Caco-2 (cell line): Measurements from ENCODE around the gene ATXN1. TPM values are rescaled to one million over a fixed set of nuclear protein-coding genes. Genes with fewer than 3 reads are reported as not detected.

ENCODE experiments used
- BruUV-seq: library from RNA; stranded (reverse); fragments of 400-500 nt; replicated peaks from 2 replicates; lab custom pipeline; 2021; lab: Mats Ljungman, UMichigan
- CTCF ChIA-PET: fragments of 300-600 bp; sonication (Branson Sonifier 250); formaldehyde crosslinking; loops from one replicate; lab custom pipeline; 2022; ENCODE audit warnings: antibody characterized with exemption; lab: Charles Lee
- POLR2A ChIA-PET: fragments of 300-600 bp; sonication (Branson Sonifier 250); formaldehyde crosslinking; loops from one replicate; lab custom pipeline; 2022; ENCODE audit warnings: antibody characterized with exemption; lab: Charles Lee
- DNase-seq, 2 experiments: peaks; one replicate each; pipeline versions ENCODE4 v3.0.0 to v3.0.0-alpha.2; 2020 to 2022
- H3K27me3 ChIP-seq: replicated peaks from 2 replicates; pipeline ENCODE4 v1.6.0; 2011; ENCODE audit warnings: low read length; ENCODE audit not compliant: control insufficient read depth, insufficient read depth
- H3K36me3 ChIP-seq: 2 replicates; pipeline ENCODE4 v1.5.1; 2011; ENCODE audit warnings: low read length; ENCODE audit not compliant: control insufficient read depth, insufficient read depth
- H3K4me1 ChIP-seq: fragments of 250-450 bp; sonication (Bioruptor Pico); 2 replicates; pipeline ENCODE4 v1.5.1; 2020; ENCODE audit warnings: mild to moderate bottlenecking
- H3K4me3 ChIP-seq: 2 replicates; pipeline ENCODE4 v1.5.1; 2011; ENCODE audit warnings: low read depth, mild to moderate bottlenecking, control low read depth, low read length
- H3K9me3 ChIP-seq: fragments of 250-450 bp; sonication (Bioruptor Pico); 2 replicates; pipeline ENCODE4 v1.5.1; 2020; ENCODE audit warnings: mild to moderate bottlenecking, moderate library complexity
- H3K27ac Mint-ChIP-seq: one replicate; pipeline ENCODE4 v1.8.0; 2022; ENCODE audit warnings: mixed read lengths; ENCODE audit not compliant: unreplicated experiment
- H3K27me3 Mint-ChIP-seq: one replicate; pipeline ENCODE4 v1.8.0; 2022; ENCODE audit warnings: mixed read lengths; ENCODE audit not compliant: insufficient read depth, unreplicated experiment
- H3K36me3 Mint-ChIP-seq: one replicate; pipeline ENCODE4 v1.8.0; 2022; ENCODE audit warnings: mild to moderate bottlenecking, mixed read lengths; ENCODE audit not compliant: insufficient read depth, unreplicated experiment
- H3K4me1 Mint-ChIP-seq: one replicate; pipeline ENCODE4 v1.8.0; 2022; ENCODE audit warnings: low read depth, mixed read lengths; ENCODE audit not compliant: unreplicated experiment
- H3K4me3 Mint-ChIP-seq: one replicate; pipeline ENCODE4 v1.8.0; 2022; ENCODE audit warnings: mild to moderate bottlenecking, moderate library complexity, mixed read lengths; ENCODE audit not compliant: unreplicated experiment
- H3K9me3 Mint-ChIP-seq: one replicate; pipeline ENCODE4 v1.8.0; 2022; ENCODE audit warnings: mixed read lengths; ENCODE audit not compliant: unreplicated experiment
- CTCF ChIP-seq, 2 experiments: fragments of 200-600 bp in 1 of 2; IDR thresholded peaks; 1 replicate in 1 of 2; 2 replicates in 1 of 2; pipeline versions ENCODE4 v1.5.1 to v1.8.0; 2011 to 2022; ENCODE audit warnings: antibody characterized with exemption in 1 of 2, control low read depth in 1 of 2, inconsistent platforms in 1 of 2, low read depth in 1 of 2, low read length in 1 of 2, mild to moderate bottlenecking in 1 of 2, moderate library complexity in 1 of 2; ENCODE audit not compliant: insufficient read depth in 1 of 2, severe bottlenecking in 1 of 2, unreplicated experiment in 1 of 2
- intact Hi-C: fragments of 100-400 bp; cut with micrococcal nuclease; formaldehyde crosslinking; loops from one replicate; pipeline ENCODE4 v1.10.0; 2022; ENCODE audit not compliant: unreplicated experiment
- total RNA-seq: library from RNA; stranded (reverse); gene quantifications from 2 replicates; pipeline ENCODE4 v1.2.3, GENCODE V29; 2022

ATXN1 gene
- total RNA-seq, 1 experiment from 2014 or later: 14.2 TPM

- intact Hi-C loops: no loop called here
- Histone ChIP-seq H3K27me3 (no peaks in the 10 kb centered on the region), H3K36me3 (no peaks in the 10 kb centered on the region), H3K9me3 (no peaks in the 10 kb centered on the region), H3K4me3 (no peak overlapping the region), H3K4me1 (0 out of 2 replicates have a peak, but pooled peaks cover 13% of the 10 kb centered on the region)
- no peak for DNase-seq
- no peaks in the 10 kb centered on the region for H3K27me3 Mint-ChIP-seq
- no TSS peak for BruUV-seq
- no peaks in the 10 kb centered on the region for H3K9me3 Mint-ChIP-seq
- ChIA-PET CTCF (no interaction called here), POLR2A (no interaction called here)
- H3K36me3 Mint-ChIP-seq: peaks cover 6% of the 10 kb centered on the region
- H3K4me1 Mint-ChIP-seq: peaks cover 19% of the 10 kb centered on the region
- H3K4me3 Mint-ChIP-seq: no peak overlapping the region
- TF ChIP-seq CTCF (IDR thresholded peaks at IDR 0.05; ENCODE audit: insufficient read depth in 1 of 2, low read depth in 1 of 2, low read length in 1 of 2, severe bottlenecking in 1 of 2, unreplicated experiment in 1 of 2): no peak
- no peak overlapping the region for H3K27ac Mint-ChIP-seq
Observed at GRCh38 chr6:16659466-16660156, 101.6 kb downstream of the ATXN1 start.

GRCh38 chr6:16658348-16659034 is 102.8 kb downstream of the ATXN1 start:
- BruUV-seq: no TSS peak
- H3K9me3 ChIP-seq: no peaks in the 10 kb centered on the region
- H3K4me1 ChIP-seq: 0 out of 2 replicates have a peak, but pooled peaks cover 13% of the 10 kb centered on the region
- Mint-ChIP-seq H3K27me3 (no peaks in the 10 kb centered on the region), H3K4me1 (peaks cover 19% of the 10 kb centered on the region), H3K4me3 (no peak overlapping the region), H3K9me3 (no peaks in the 10 kb centered on the region), H3K27ac (no peak overlapping the region), H3K36me3 (peaks cover 6% of the 10 kb centered on the region)
- ChIA-PET POLR2A (interaction anchor here (0.5 kb wide), 1 partner anchor 101 kb away, joined by 4 read pairs; no protein-coding TSS in a partner anchor), CTCF (no interaction called here)
- intact Hi-C loops: no loop called here
- TF ChIP-seq CTCF (IDR thresholded peaks at IDR 0.05; ENCODE audit: insufficient read depth in 1 of 2, low read depth in 1 of 2, low read length in 1 of 2, severe bottlenecking in 1 of 2, unreplicated experiment in 1 of 2): no peak
- no peak overlapping the region for H3K4me3 ChIP-seq
- no peak for DNase-seq
- no peaks in the 10 kb centered on the region for H3K36me3 ChIP-seq
- no peaks in the 10 kb centered on the region for H3K27me3 ChIP-seq

GRCh38 chr6:16657768-16658167 is 103.5 kb downstream of the ATXN1 start:
- H3K4me1 Mint-ChIP-seq: peaks cover 19% of the 10 kb centered on the region
- no peak for TF ChIP-seq CTCF (IDR thresholded peaks at IDR 0.05; ENCODE audit: insufficient read depth in 1 of 2, low read depth in 1 of 2, low read length in 1 of 2, severe bottlenecking in 1 of 2, unreplicated experiment in 1 of 2)
- BruUV-seq: no TSS peak
- ChIA-PET POLR2A (no interaction called here), CTCF (no interaction called here)
- H3K36me3 Mint-ChIP-seq: peaks cover 6% of the 10 kb centered on the region
- no peak overlapping the region for H3K4me3 Mint-ChIP-seq
- Histone ChIP-seq H3K4me1 (0 out of 2 replicates have a peak, but pooled peaks cover 13% of the 10 kb centered on the region), H3K36me3 (no peaks in the 10 kb centered on the region), H3K9me3 (no peaks in the 10 kb centered on the region), H3K4me3 (no peak overlapping the region), H3K27me3 (no peaks in the 10 kb centered on the region)
- intact Hi-C loops: no loop called here
- DNase-seq: no peak
- H3K27ac Mint-ChIP-seq: no peak overlapping the region
- H3K27me3 Mint-ChIP-seq: no peaks in the 10 kb centered on the region
- H3K9me3 Mint-ChIP-seq: no peaks in the 10 kb centered on the region
